Gastrocnemius medialis (tissue), 4 donors: Measurements from ENCODE around the gene PKMYT1. TPM values are rescaled to one million over a fixed set of nuclear protein-coding genes. Genes with fewer than 3 reads are reported as not detected.

Experiments
- ATAC-seq, 2 donors: fragments of 150-250 bp; one replicate each; pipeline ENCODE4 v1.9.1; 2016
- DNase-seq, 2 donors: peaks; one replicate each; pipeline ENCODE4 v3.0.0-alpha.2; 2019
- H3K27ac ChIP-seq, 4 donors: fragments of 200-600 bp; sonication (generic); 1 replicate in 1 of 4; 2 replicates in 3 of 4; pipeline ENCODE4 v1.5.1; 2016 to 2018; ENCODE audit warnings: mild to moderate bottlenecking in 2 of 4, moderate library complexity in 1 of 4
- H3K27me3 ChIP-seq, 3 donors: fragments of 200-600 bp; sonication (generic) in 2 of 3; 1 replicate in 1 of 3; 2 replicates in 2 of 3; pipeline versions ENCODE4 v1.5.1 to v1.6.0; 2016 to 2019; ENCODE audit warnings: mild to moderate bottlenecking in 1 of 3, moderate library complexity in 1 of 3
- H3K36me3 ChIP-seq, 2 donors: fragments of 200-600 bp; sonication (generic) in 1 of 2; one replicate each; pipeline ENCODE4 v1.5.1; 2017 to 2018
- H3K4me1 ChIP-seq, 2 donors: fragments of 200-600 bp; sonication (generic) in 1 of 2; one replicate each; pipeline ENCODE4 v1.5.1; 2016 to 2017; ENCODE audit warnings: mild to moderate bottlenecking in 2 of 2
- H3K4me3 ChIP-seq, 4 donors: fragments of 200-600 bp; sonication (generic) in 3 of 4; 1 replicate in 1 of 4; 2 replicates in 3 of 4; pipeline ENCODE4 v1.5.1; 2016 to 2019; ENCODE audit warnings: mild to moderate bottlenecking in 2 of 4
- H3K9me3 ChIP-seq, 3 donors: fragments of 200-600 bp; sonication (generic) in 2 of 3; 1 replicate in 1 of 3; 2 replicates in 2 of 3; pipeline ENCODE4 v1.5.1; 2016 to 2019
- POLR2A ChIP-seq, 2 donors: fragments of 450-650 bp; IDR thresholded peaks; one replicate each; pipeline ENCODE4 v1.6.1; 2017; ENCODE audit warnings: antibody characterized with exemption in 2 of 2, mild to moderate bottlenecking in 2 of 2, moderate library complexity in 2 of 2
- in situ Hi-C, 4 donors: fragments of 200-750 bp; cut with MboI; loops; one replicate each; pipeline versions ENCODE4 v1.15.0 to v1.8.0; 2017; ENCODE audit warnings: low sequenced_read_pairs in 4 of 4
- intact Hi-C: fragments of 100-400 bp; cut with DNase I; formaldehyde crosslinking; loops from one replicate; pipeline ENCODE4 v1.15.1; 2023; ENCODE audit warnings: low total_unique reads
- total RNA-seq, 4 donors: library from RNA; depleted of rRNA; stranded (reverse); fragments of >200 nt; gene quantifications; one replicate each; pipeline versions ENCODE4 v1.1.0 to v1.2.3, GENCODE V29; 2016
- TF ChIP-seq, protein P1 (sequence below), 5 experiments: fragments of 450-650 bp in 3 of 5; fragments of 200-600 bp in 2 of 5; sonication (generic) in 2 of 5; IDR thresholded peaks in 4 of 5; conservative IDR thresholded peaks in 1 of 5; 1 replicate in 4 of 5; 2 replicates in 1 of 5; pipeline ENCODE4 v1.5.1; 2016 to 2019; ENCODE audit warnings: antibody characterized with exemption in 5 of 5, mild to moderate bottlenecking in 3 of 5, moderate library complexity in 3 of 5

PKMYT1 gene
- total RNA-seq, 4 donors from 2014 or later, result 1.4 to 2.4 TPM; not detected in 2

DNA sequence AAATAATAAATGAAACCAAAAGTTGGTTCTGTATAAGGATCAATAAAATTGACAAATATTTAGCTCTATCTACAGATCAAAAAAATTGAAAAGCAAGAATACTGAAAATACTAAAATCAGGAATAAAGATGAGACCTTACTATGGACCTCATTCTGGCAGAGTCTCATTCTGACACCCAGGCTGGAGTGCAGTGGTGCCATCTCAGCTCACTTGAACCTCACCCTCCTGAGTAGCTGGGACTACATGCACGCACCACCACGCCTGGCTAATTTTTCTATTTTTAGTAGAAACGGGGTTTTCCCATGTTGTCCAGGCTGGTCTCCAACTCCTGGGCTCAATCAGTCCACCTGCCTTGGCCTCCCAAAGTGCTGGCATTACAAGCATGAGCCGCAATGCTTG lies 38.2 kb downstream of the PKMYT1 start:
- peaks cover 0 to 3% of the 10 kb centered on the region in 2 donors for H3K4me1 ChIP-seq
- peaks cover 0 to 67% of the 10 kb centered on the region in 2 donors for H3K36me3 ChIP-seq
- ATAC-seq, result no peak

GRCh38 chr16:2939968-2940367 lies 40.3 kb downstream of the PKMYT1 start:
- Histone ChIP-seq H3K4me3 (no peak overlapping the region), H3K27me3 (no peaks in the 10 kb centered on the region), H3K9me3 (no peaks in the 10 kb centered on the region), H3K27ac (no peak overlapping the region), H3K36me3 (peaks cover 0 to 82% of the 10 kb centered on the region in 2 donors), H3K4me1 (peaks cover 0 to 3% of the 10 kb centered on the region in 2 donors)
- in situ Hi-C loops (no loop called here), intact Hi-C loops (no loop called here)
- ATAC-seq, result no peak
- no peak for DNase-seq
- TF ChIP-seq POLR2A (IDR thresholded peaks at IDR 0.05), result no peak
- TF ChIP-seq, protein P1, sequence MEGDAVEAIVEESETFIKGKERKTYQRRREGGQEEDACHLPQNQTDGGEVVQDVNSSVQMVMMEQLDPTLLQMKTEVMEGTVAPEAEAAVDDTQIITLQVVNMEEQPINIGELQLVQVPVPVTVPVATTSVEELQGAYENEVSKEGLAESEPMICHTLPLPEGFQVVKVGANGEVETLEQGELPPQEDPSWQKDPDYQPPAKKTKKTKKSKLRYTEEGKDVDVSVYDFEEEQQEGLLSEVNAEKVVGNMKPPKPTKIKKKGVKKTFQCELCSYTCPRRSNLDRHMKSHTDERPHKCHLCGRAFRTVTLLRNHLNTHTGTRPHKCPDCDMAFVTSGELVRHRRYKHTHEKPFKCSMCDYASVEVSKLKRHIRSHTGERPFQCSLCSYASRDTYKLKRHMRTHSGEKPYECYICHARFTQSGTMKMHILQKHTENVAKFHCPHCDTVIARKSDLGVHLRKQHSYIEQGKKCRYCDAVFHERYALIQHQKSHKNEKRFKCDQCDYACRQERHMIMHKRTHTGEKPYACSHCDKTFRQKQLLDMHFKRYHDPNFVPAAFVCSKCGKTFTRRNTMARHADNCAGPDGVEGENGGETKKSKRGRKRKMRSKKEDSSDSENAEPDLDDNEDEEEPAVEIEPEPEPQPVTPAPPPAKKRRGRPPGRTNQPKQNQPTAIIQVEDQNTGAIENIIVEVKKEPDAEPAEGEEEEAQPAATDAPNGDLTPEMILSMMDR (IDR thresholded peaks at IDR 0.05 in 4 of 5, conservative IDR thresholded peaks at IDR 0.05 in 1 of 5), result no peak

More for the DNA sequence above, 38.2 kb downstream of the PKMYT1 start:
- no peak overlapping the region for H3K27ac ChIP-seq
- DNase-seq, result no peak
- intact Hi-C loops, result no loop called here
- no peak overlapping the region for H3K4me3 ChIP-seq
- in situ Hi-C loops, result no loop called here
- no peaks in the 10 kb centered on the region for H3K27me3 ChIP-seq
- no peaks in the 10 kb centered on the region for H3K9me3 ChIP-seq
- TF ChIP-seq, protein P1 (IDR thresholded peaks at IDR 0.05 in 4 of 5, conservative IDR thresholded peaks at IDR 0.05 in 1 of 5), result no peak
- no peak for TF ChIP-seq POLR2A (IDR thresholded peaks at IDR 0.05)

GRCh38 chr16:2938206-2938605 lies 42.0 kb downstream of the PKMYT1 start:
- no peaks in the 10 kb centered on the region for H3K27me3 ChIP-seq
- in situ Hi-C loops, result no loop called here
- H3K4me1 ChIP-seq, result peaks cover 0 to 3% of the 10 kb centered on the region in 2 donors
- DNase-seq, result no peak
- no peak overlapping the region for H3K4me3 ChIP-seq
- H3K36me3 ChIP-seq, result peaks cover 0 to 88% of the 10 kb centered on the region in 2 donors
- no peak overlapping the region for H3K27ac ChIP-seq
- ATAC-seq, result no peak
- TF ChIP-seq, protein P1 (IDR thresholded peaks at IDR 0.05 in 4 of 5, conservative IDR thresholded peaks at IDR 0.05 in 1 of 5), result no peak
- TF ChIP-seq POLR2A (IDR thresholded peaks at IDR 0.05), result no peak
- no peaks in the 10 kb centered on the region for H3K9me3 ChIP-seq
- intact Hi-C loops, result no loop called here

- Histone ChIP-seq H3K36me3 (peaks cover 0 to 81% of the 10 kb centered on the region in 2 donors), H3K9me3 (no peaks in the 10 kb centered on the region), H3K4me3 (no peak overlapping the region), H3K4me1 (peaks cover 0 to 3% of the 10 kb centered on the region in 2 donors), H3K27ac (no peak overlapping the region), H3K27me3 (no peaks in the 10 kb centered on the region)
- in situ Hi-C loops, result no loop called here
- no peak for ATAC-seq
- intact Hi-C loops, result no loop called here
- no peak for DNase-seq
- TF ChIP-seq, protein P1 (IDR thresholded peaks at IDR 0.05 in 4 of 5, conservative IDR thresholded peaks at IDR 0.05 in 1 of 5), result no peak
- no peak for TF ChIP-seq POLR2A (IDR thresholded peaks at IDR 0.05)
These were observed 43.1 kb downstream of the PKMYT1 start for GRCh38 chr16:2937170-2937569.

DNA sequence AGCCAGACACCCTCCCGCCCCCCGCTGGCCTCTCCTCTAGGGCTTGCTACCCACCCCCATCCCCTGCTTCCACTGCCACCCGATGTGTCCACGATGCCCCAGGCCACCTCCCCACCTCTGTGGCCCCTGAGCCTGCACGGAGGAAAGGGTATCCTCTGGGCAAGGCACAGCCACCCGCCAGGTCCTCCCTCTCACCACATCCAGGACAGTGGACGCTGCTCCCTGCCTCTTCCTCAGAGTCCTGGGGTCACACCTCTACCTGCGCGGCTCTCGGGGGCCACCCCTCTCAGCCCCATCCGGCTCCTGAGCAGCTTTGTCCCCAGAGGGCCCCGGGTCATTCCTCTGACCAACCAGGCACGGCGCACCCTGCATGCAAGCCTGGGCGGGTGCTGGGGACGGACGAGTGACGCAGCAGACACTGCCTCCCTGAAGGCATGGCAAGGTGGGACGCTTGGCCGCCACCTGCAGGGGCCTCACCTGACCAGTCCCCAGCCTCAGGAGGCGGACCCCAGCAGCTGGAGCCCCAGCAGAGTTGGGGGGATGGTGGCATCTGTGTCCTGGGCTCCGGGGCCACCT lies 43.7 kb downstream of the PKMYT1 start:
- in situ Hi-C loops, result no loop called here
- H3K9me3 ChIP-seq, result no peaks in the 10 kb centered on the region
- H3K4me1 ChIP-seq, result peaks cover 0 to 3% of the 10 kb centered on the region in 2 donors
- intact Hi-C loops, result no loop called here
- H3K36me3 ChIP-seq, result peaks cover 0 to 79% of the 10 kb centered on the region in 2 donors
- ATAC-seq (no peak), DNase-seq (no peak)
- H3K27me3 ChIP-seq, result no peaks in the 10 kb centered on the region
- TF ChIP-seq POLR2A (IDR thresholded peaks at IDR 0.05), result no peak
- TF ChIP-seq, protein P1 (IDR thresholded peaks at IDR 0.05 in 4 of 5, conservative IDR thresholded peaks at IDR 0.05 in 1 of 5), result no peak
- H3K4me3 ChIP-seq, result no peak overlapping the region
- no peak overlapping the region for H3K27ac ChIP-seq
